HL-60 (cell line): ENCODE measurements around the gene ZNF185.

Source experiments
- DNase-seq, 2 experiments: peaks; one replicate each; pipeline ENCODE4 v3.0.0-alpha.2; 2010 to 2020; ENCODE audit warnings: low read depth in 1 of 2, low spot score in 1 of 2
- H3K27ac ChIP-seq: fragments of 250-450 bp; sonication (Bioruptor Pico); replicated peaks from 2 replicates; pipeline ENCODE4 v1.5.1; 2020; ENCODE audit warnings: mild to moderate bottlenecking, moderate library complexity
- H3K27me3 ChIP-seq: fragments of 250-450 bp; sonication (Bioruptor Pico); 2 replicates; pipeline ENCODE4 v1.5.1; 2021; ENCODE audit warnings: mild to moderate bottlenecking, moderate library complexity; ENCODE audit not compliant: insufficient read depth, poor library complexity, severe bottlenecking
- H3K4me3 ChIP-seq: replicated peaks from 2 replicates; pipeline ENCODE4 v1.5.1; 2011; ENCODE audit warnings: mild to moderate bottlenecking, control low read depth, low read length; ENCODE audit not compliant: insufficient read depth
- GABPA ChIP-seq: IDR thresholded peaks from 2 replicates; pipeline ENCODE4 v1.6.1; 2012; ENCODE audit warnings: low read depth
- POLR2AphosphoS5 ChIP-seq: IDR thresholded peaks from 2 replicates; pipeline ENCODE4 v1.6.1; 2012; ENCODE audit warnings: low read depth
- SPI1 ChIP-seq: IDR thresholded peaks from 2 replicates; pipeline ENCODE4 v1.6.1; 2012; ENCODE audit warnings: low read depth, mild to moderate bottlenecking, borderline replicate concordance
- TF ChIP-seq, protein P1 (sequence below): IDR thresholded peaks from one replicate; pipeline ENCODE4 v1.5.1; 2011; ENCODE audit warnings: low read length, control low read depth, inconsistent platforms; ENCODE audit not compliant: insufficient read depth
- TF ChIP-seq, protein P2 (sequence below): IDR thresholded peaks from 2 replicates; pipeline ENCODE4 v1.6.1; 2012; ENCODE audit warnings: low read depth; ENCODE audit not compliant: insufficient replicate concordance

Gene ZNF185

DNA sequence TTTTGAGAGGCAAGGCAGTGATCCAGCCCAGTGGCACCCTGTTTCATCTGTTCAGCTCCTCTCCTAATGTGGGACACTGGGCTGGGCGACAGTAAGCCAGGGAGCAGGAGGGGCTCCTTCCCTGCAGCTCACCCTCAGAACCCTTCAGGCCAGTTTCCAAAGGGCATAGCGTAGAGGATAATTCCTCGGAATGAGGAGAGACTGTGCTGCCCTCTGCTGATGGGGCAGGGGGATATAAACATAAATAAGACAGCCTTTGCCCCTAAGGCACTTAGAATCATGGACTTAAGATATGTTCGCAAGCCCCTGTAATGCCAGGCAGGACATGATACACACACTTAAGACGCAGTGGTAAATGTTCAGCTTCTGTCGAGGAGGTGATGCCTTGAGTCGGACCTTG lies 27.9 kb upstream of the ZNF185 start:
- Histone ChIP-seq H3K27me3 (no peaks in the 10 kb centered on the region), H3K4me3 (no peak overlapping the region), H3K27ac (no peak overlapping the region)
- TF ChIP-seq, protein P1, sequence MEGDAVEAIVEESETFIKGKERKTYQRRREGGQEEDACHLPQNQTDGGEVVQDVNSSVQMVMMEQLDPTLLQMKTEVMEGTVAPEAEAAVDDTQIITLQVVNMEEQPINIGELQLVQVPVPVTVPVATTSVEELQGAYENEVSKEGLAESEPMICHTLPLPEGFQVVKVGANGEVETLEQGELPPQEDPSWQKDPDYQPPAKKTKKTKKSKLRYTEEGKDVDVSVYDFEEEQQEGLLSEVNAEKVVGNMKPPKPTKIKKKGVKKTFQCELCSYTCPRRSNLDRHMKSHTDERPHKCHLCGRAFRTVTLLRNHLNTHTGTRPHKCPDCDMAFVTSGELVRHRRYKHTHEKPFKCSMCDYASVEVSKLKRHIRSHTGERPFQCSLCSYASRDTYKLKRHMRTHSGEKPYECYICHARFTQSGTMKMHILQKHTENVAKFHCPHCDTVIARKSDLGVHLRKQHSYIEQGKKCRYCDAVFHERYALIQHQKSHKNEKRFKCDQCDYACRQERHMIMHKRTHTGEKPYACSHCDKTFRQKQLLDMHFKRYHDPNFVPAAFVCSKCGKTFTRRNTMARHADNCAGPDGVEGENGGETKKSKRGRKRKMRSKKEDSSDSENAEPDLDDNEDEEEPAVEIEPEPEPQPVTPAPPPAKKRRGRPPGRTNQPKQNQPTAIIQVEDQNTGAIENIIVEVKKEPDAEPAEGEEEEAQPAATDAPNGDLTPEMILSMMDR = no peak
- TF ChIP-seq, protein P2, sequence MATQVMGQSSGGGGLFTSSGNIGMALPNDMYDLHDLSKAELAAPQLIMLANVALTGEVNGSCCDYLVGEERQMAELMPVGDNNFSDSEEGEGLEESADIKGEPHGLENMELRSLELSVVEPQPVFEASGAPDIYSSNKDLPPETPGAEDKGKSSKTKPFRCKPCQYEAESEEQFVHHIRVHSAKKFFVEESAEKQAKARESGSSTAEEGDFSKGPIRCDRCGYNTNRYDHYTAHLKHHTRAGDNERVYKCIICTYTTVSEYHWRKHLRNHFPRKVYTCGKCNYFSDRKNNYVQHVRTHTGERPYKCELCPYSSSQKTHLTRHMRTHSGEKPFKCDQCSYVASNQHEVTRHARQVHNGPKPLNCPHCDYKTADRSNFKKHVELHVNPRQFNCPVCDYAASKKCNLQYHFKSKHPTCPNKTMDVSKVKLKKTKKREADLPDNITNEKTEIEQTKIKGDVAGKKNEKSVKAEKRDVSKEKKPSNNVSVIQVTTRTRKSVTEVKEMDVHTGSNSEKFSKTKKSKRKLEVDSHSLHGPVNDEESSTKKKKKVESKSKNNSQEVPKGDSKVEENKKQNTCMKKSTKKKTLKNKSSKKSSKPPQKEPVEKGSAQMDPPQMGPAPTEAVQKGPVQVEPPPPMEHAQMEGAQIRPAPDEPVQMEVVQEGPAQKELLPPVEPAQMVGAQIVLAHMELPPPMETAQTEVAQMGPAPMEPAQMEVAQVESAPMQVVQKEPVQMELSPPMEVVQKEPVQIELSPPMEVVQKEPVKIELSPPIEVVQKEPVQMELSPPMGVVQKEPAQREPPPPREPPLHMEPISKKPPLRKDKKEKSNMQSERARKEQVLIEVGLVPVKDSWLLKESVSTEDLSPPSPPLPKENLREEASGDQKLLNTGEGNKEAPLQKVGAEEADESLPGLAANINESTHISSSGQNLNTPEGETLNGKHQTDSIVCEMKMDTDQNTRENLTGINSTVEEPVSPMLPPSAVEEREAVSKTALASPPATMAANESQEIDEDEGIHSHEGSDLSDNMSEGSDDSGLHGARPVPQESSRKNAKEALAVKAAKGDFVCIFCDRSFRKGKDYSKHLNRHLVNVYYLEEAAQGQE = no peak
- TF ChIP-seq GABPA = no peak
- no peak for TF ChIP-seq POLR2AphosphoS5
- TF ChIP-seq SPI1 = no peak
- no peak for DNase-seq

DNA sequence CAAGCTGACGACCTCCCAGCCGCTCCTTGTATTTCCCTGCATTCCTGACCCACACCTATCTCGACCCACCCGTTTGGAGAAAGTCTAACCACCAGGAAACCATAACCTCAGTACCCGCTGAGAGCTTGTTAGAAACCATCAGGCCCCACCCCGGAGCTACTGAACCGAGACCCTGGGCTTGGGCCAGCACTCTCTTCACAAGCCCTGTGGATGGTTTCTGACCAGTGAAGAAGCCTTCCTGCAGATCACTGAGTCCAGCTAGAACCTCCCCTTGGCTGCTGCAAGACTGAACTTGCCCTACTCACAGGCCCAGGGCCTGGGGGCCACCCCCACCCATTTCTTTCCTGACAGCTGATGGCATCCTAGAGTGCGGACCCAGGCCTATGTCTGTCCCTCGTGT lies 26.6 kb upstream of the ZNF185 start:
- no peaks in the 10 kb centered on the region for H3K27me3 ChIP-seq
- H3K27ac ChIP-seq = no peak overlapping the region
- DNase-seq = no peak
- no peak for TF ChIP-seq POLR2AphosphoS5
- no peak for TF ChIP-seq GABPA
- TF ChIP-seq, protein P1 = no peak
- no peak for TF ChIP-seq SPI1
- TF ChIP-seq, protein P2 = no peak
- H3K4me3 ChIP-seq = no peak overlapping the region

DNA sequence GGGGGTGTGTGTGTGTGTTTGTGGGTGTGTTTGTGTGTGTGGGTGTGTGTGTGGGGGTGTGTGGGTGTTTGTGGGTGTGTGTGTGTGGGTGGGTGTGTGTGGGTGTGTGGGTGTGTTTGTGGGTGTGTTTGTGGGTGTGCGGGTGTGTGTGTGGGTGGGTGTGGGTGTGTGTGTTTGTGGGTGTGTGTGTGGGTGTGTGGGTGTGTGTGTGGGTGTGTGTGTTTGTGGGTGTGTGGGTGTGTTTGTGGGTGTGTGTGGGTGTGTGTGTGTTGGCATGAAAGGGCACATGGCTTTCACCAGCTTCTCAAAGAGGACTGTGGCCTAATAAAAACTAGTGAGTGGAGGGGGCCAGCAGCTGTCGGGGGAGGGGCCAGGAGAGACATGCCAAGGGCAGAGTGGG lies 25.3 kb upstream of the ZNF185 start:
- TF ChIP-seq GABPA (no peak), SPI1 (no peak)
- TF ChIP-seq, protein P2 = no peak
- TF ChIP-seq, protein P1 = no peak
- no peak overlapping the region for H3K4me3 ChIP-seq
- H3K27me3 ChIP-seq = no peaks in the 10 kb centered on the region
- DNase-seq = no peak
- H3K27ac ChIP-seq = no peak overlapping the region
